Smooth muscle cell (in vitro differentiated cells): ENCODE results near the gene SYT12. TPM values are rescaled to one million over a fixed set of nuclear protein-coding genes. Genes with fewer than 3 reads are reported as not detected.
"Not testable (repeated sequence)": the region's sequence is repeated elsewhere in the genome, so short reads cannot be mapped to it uniquely, and the experiment has no call there.

Source experiments
- DNase-seq: peaks from one replicate; lab custom pipeline; 2025; ENCODE audit not compliant: unreplicated experiment; lab: John Stamatoyannopoulos, UW
- H2AFZ ChIP-seq: fragments of 200-600 bp; sonication (generic); 2 replicates; pipeline ENCODE4 v1.6.0; 2016; ENCODE audit warnings: antibody characterized with exemption, low read depth, mild to moderate bottlenecking
- H3F3A ChIP-seq: fragments of 200-600 bp; sonication (generic); 2 replicates; pipeline ENCODE4 v1.6.0; 2017; ENCODE audit warnings: antibody characterized with exemption, low read depth
- H3K27ac ChIP-seq: fragments of 200-600 bp; sonication (generic); 2 replicates; pipeline ENCODE4 v1.5.1; 2016; ENCODE audit warnings: low read depth, mild to moderate bottlenecking
- H3K27me3 ChIP-seq: fragments of 200-600 bp; sonication (generic); 2 replicates; pipeline ENCODE4 v1.6.1; 2016; ENCODE audit warnings: low read depth, mild to moderate bottlenecking
- H3K36me3 ChIP-seq: fragments of 200-600 bp; sonication (generic); 2 replicates; pipeline ENCODE4 v1.5.1; 2016; ENCODE audit warnings: low read depth
- H3K4me1 ChIP-seq: fragments of 200-600 bp; sonication (generic); 2 replicates; pipeline ENCODE4 v1.5.1; 2016; ENCODE audit warnings: low read depth
- H3K4me2 ChIP-seq: fragments of 200-600 bp; sonication (generic); 2 replicates; pipeline ENCODE4 v1.6.0; 2016; ENCODE audit warnings: mild to moderate bottlenecking
- H3K4me3 ChIP-seq: fragments of 200-600 bp; sonication (generic); 2 replicates; pipeline ENCODE4 v1.5.1; 2016; ENCODE audit warnings: mild to moderate bottlenecking
- H3K79me2 ChIP-seq: fragments of 200-600 bp; sonication (generic); 2 replicates; pipeline ENCODE4 v1.6.0; 2016; ENCODE audit warnings: low read depth, mild to moderate bottlenecking
- H3K9ac ChIP-seq: fragments of 200-600 bp; sonication (generic); 2 replicates; pipeline ENCODE4 v1.6.0; 2016; ENCODE audit warnings: low read depth
- H3K9me3 ChIP-seq: fragments of 200-600 bp; sonication (generic); replicated peaks from 2 replicates; pipeline ENCODE4 v1.5.1; 2016; ENCODE audit warnings: low read depth
- H4K20me1 ChIP-seq: fragments of 200-600 bp; sonication (generic); 2 replicates; pipeline ENCODE4 v1.6.0; 2016; ENCODE audit warnings: low read depth
- CTCF ChIP-seq: fragments of 200-600 bp; sonication (generic); IDR thresholded peaks from 2 replicates; pipeline ENCODE4 v1.5.1; 2017; ENCODE audit warnings: borderline replicate concordance, mild to moderate bottlenecking, antibody characterized with exemption; ENCODE audit not compliant: insufficient read depth, poor library complexity, severe bottlenecking
- WGBS: methylation state at CpG from one replicate; pipeline ENCODE4 v1.1.7; 2016; ENCODE audit warnings: low lambda C conversion rate; 5-methylcytosine and 5-hydroxymethylcytosine counted together
- polyA plus RNA-seq: library from polyadenylated mRNA; unstranded; fragments of >200 nt; fragmentation: Nextera tagmentation; extraction: Ambion mirVana; gene quantifications from 2 replicates; pipeline ENCODE4 v1.2.1, GENCODE V29; 2016
- total RNA-seq: library from RNA; depleted of rRNA; stranded (reverse); fragments of >200 nt; gene quantifications from 2 replicates; pipeline ENCODE4 v1.2.3, GENCODE V29; 2014

Gene SYT12
- total and polyA plus RNA-seq, 2 experiments from 2014 or later: 2.1 to 3.4 TPM

DNA sequence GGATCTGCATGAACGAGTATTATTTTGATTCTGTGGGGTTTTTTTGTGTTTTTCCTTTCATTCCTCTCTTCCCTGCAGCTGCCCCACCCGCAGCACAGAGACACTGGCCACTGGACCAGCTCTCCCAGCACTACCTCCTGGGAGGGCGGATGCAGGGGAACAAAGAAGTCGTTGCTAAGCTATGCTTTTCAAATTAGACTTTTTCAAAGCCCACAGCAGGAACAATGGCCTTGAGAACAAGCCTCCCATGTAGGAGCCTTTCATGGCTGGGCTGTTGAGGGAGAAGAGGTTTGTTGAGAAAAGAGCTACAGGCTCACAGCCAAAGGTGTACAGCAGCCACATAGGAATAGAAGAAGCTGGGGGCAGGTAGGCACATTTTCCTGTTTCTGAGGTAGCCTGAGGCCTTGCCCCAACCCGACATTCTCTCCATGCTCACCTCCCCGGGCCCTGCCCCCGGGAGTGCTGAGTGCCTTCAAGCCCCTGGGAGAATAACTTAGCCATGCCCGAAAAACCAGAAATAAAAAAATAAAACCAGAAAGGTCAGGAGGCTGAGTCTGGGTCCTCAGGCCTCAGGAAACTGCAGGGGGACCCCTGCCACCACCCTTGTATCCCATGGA lies 20.5 kb upstream of the SYT12 start:
- no peak overlapping the region for H3K4me2 ChIP-seq
- H4K20me1 ChIP-seq: no peaks in the 10 kb centered on the region
- no peak for DNase-seq
- H3K27me3 ChIP-seq: no peaks in the 10 kb centered on the region
- no peak overlapping the region for H3K4me3 ChIP-seq
- H3K4me1 ChIP-seq: no peaks in the 10 kb centered on the region
- no peaks in the 10 kb centered on the region for H3K9me3 ChIP-seq
- H3K36me3 ChIP-seq: no peaks in the 10 kb centered on the region
- no peaks in the 10 kb centered on the region for H3K79me2 ChIP-seq
- 35% methylated on average over 8 of the region's 8 CpGs for WGBS
- TF ChIP-seq CTCF: no peak
- H3K27ac ChIP-seq: no peak overlapping the region
- H2AFZ ChIP-seq: peak overlapping the region; percentile 64
- no peaks in the 10 kb centered on the region for H3F3A ChIP-seq
- H3K9ac ChIP-seq: no peak overlapping the region

DNA sequence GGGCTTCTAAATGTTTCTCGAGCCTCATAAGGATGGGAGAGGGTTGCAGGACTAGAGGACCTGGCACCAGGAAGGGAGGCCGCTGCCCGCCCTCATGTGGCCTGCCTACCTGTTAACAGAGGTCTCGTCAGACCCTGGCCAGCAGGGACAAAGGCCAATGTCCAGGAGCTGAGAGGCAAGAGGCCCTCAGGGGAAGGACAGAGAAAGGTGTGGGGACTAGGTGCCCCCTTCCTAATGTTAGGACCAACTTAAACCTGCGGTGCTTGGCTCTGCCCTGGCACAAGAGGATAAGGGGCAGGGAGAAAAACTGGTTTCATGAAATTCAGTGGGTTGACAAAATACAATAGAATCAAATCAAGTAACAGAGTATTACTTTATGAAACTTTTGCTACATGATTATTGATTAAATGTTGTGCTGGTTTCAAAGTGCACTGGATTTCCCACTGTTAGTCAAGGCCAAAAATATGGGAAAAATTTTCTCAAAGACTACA lies 20.0 kb upstream of the SYT12 start:
- Histone ChIP-seq H4K20me1 (no peaks in the 10 kb centered on the region), H3K27me3 (no peaks in the 10 kb centered on the region), H2AFZ (no peak overlapping the region), H3K4me2 (no peak overlapping the region), H3K36me3 (no peaks in the 10 kb centered on the region), H3F3A (no peaks in the 10 kb centered on the region), H3K27ac (no peak overlapping the region), H3K4me1 (no peaks in the 10 kb centered on the region), H3K79me2 (no peaks in the 10 kb centered on the region), H3K4me3 (no peak overlapping the region), H3K9ac (no peak overlapping the region), H3K9me3 (no peaks in the 10 kb centered on the region)
- TF ChIP-seq CTCF: no peak
- 94% methylated on average over 5 of the region's 5 CpGs for WGBS
- DNase-seq: no peak

DNA sequence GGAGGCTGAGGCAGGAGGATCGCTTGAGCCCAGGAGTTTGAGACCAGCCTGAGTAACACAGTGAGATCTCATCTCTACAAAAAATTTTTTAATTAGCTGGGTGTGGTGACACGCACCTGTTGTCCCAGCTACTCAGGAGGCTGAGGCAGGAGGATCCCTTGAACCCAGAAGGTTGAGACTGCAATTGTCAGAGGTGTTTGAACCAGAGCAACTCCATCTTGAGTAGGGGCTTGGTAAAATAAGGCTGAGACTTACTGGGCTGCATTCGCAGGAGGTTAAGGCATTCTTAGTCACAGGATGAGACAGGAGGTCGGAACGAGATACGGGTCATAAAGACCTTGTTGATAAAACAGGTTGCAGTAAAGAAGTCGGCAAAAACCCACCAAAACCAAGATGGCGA lies 17.7 kb upstream of the SYT12 start:
- not testable (repeated sequence) for H4K20me1 ChIP-seq, H3K27ac ChIP-seq, H3K79me2 ChIP-seq, H3F3A ChIP-seq, H3K4me2 ChIP-seq, H2AFZ ChIP-seq, H3K9me3 ChIP-seq, H3K27me3 ChIP-seq, H3K9ac ChIP-seq, DNase-seq, H3K36me3 ChIP-seq, H3K4me1 ChIP-seq, H3K4me3 ChIP-seq
- WGBS: 93% methylated on average over 8 of the region's 8 CpGs

GRCh38 chr11:67006029-67006884 lies 16.7 kb upstream of the SYT12 start:
- H3K4me1 ChIP-seq: no peaks in the 10 kb centered on the region
- no peaks in the 10 kb centered on the region for H3K9me3 ChIP-seq
- no peak for DNase-seq
- H3K27ac ChIP-seq: no peak overlapping the region
- H3K9ac ChIP-seq: no peak overlapping the region
- no peak overlapping the region for H3K4me2 ChIP-seq
- no peaks in the 10 kb centered on the region for H3K79me2 ChIP-seq
- no peak overlapping the region for H3K4me3 ChIP-seq
- no peaks in the 10 kb centered on the region for H3K27me3 ChIP-seq
- H3K36me3 ChIP-seq: no peaks in the 10 kb centered on the region
- no peak overlapping the region for H2AFZ ChIP-seq
- no peaks in the 10 kb centered on the region for H4K20me1 ChIP-seq
- 95% methylated on average over 14 of the region's 14 CpGs for WGBS
- H3F3A ChIP-seq: no peaks in the 10 kb centered on the region
- no peak for TF ChIP-seq CTCF
